Heart left ventricle (tissue), 13 donors: ENCODE results near the gene FBXO36.

ENCODE experiments used
- POLR2A ChIP-seq, 2 donors: fragments of 450-650 bp; IDR thresholded peaks; one replicate each; pipeline ENCODE4 v1.6.1; 2017; ENCODE audit warnings: antibody characterized with exemption in 2 of 2, mild to moderate bottlenecking in 2 of 2, moderate library complexity in 2 of 2
- TF ChIP-seq, protein P1 (sequence below), 12 donors: fragments of 200-600 bp; sonication (generic) in 4 of 12; IDR thresholded peaks; one replicate each; pipeline versions ENCODE4 v1.5.0 to v1.8.0; 2018 to 2022; ENCODE audit warnings: antibody characterized with exemption in 12 of 12, mild to moderate bottlenecking in 5 of 12
- donor health status: ischemic (EF 13 %, LVEDD 7.1; RV severe dilation, severe dysfunction).
- donor health status: DM: no; HTN: yes; CAD: no.
- donor health status: DM: no; HTN: no; CAD: no.
- donor health status: ischemic (EF 25% LVEDD 6.9; RV normal size, moderate dysfunction).
- donor health status: ischemic (EF 25% LVEDD 5.7; RV mildly dilated, moderate dysfunction).
- donor health status: ischemic (EF 35%, LVEDD 5.7; RV mildly dilated, moderate dysfunction).
- donor health status: nonischemic (EF 11% LVEDD 7.7; RV severe dilation, severe dysfunction).
- donor health status: DM: yes; HTN: yes; CAD: no.
- donor health status: PGD.
- donor health status: ischemic (EF 29% LVEDD 5.4; RV normal size, mild dysfunction).
- donor health status: nonischemic (EF 23%, LVEDD 6.1; RV moderate dilation, normal function).

DNA sequence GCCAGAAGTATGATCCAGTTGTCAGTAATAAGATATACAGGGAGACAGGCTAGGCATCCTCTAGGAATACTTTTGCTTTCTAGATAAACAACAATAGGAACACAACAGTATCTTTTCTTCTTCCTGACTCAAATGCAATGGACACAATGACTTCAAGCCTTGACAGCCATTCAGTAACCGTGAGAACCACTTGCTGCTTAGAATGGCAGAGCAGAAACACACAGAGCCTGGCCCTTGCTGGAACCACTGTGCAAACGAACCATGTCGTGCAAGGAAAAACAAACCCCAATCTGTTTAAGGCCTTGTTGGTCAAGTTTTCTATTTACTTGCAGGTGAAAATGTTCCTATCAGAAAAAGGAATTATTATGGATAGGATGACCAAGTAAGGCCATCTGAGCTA is 19.3 kb upstream of the FBXO36 start:
- TF ChIP-seq POLR2A (IDR thresholded peaks at IDR 0.05), result no peak
- TF ChIP-seq, protein P1, sequence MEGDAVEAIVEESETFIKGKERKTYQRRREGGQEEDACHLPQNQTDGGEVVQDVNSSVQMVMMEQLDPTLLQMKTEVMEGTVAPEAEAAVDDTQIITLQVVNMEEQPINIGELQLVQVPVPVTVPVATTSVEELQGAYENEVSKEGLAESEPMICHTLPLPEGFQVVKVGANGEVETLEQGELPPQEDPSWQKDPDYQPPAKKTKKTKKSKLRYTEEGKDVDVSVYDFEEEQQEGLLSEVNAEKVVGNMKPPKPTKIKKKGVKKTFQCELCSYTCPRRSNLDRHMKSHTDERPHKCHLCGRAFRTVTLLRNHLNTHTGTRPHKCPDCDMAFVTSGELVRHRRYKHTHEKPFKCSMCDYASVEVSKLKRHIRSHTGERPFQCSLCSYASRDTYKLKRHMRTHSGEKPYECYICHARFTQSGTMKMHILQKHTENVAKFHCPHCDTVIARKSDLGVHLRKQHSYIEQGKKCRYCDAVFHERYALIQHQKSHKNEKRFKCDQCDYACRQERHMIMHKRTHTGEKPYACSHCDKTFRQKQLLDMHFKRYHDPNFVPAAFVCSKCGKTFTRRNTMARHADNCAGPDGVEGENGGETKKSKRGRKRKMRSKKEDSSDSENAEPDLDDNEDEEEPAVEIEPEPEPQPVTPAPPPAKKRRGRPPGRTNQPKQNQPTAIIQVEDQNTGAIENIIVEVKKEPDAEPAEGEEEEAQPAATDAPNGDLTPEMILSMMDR (IDR thresholded peaks at IDR 0.05), result no peak
